HG03575 (cell line): ENCODE results near the gene ZNF609.
"Not testable (repeated sequence)": the region's sequence is repeated elsewhere in the genome, so short reads cannot be mapped to it uniquely, and the experiment has no call there.

Experiments
- ATAC-seq: cut with Tn5 transposase; IDR thresholded peaks from one replicate; pipeline ENCODE4 v1.9.1; 2021; ENCODE audit not compliant: unreplicated experiment, insufficient number of reproducible peaks, low FRiP score; ENCODE audit errors: extremely low read depth

Gene ZNF609

GRCh38 chr15:64568765-64569164 lies 108.4 kb downstream of the ZNF609 start:
- no peak for ATAC-seq

- peak; percentile 45 for ATAC-seq
Observed at GRCh38 chr15:64571857-64572291, 111.5 kb downstream of the ZNF609 start.

GRCh38 chr15:64572856-64573255 lies 112.5 kb downstream of the ZNF609 start:
- ATAC-seq, result no peak

GRCh38 chr15:64574301-64575017 lies 114.1 kb downstream of the ZNF609 start:
- no peak for ATAC-seq

GRCh38 chr15:64580696-64581407 lies 120.5 kb downstream of the ZNF609 start:
- ATAC-seq, result no peak

- no peak for ATAC-seq
Observed at GRCh38 chr15:64581408-64581761, 121.0 kb downstream of the ZNF609 start.

- ATAC-seq, result no peak
Observed at GRCh38 chr15:64582202-64582601, 121.8 kb downstream of the ZNF609 start.

- ATAC-seq, result no peak
Observed at GRCh38 chr15:64583519-64583918, 123.1 kb downstream of the ZNF609 start.

- no peak for ATAC-seq
Observed at GRCh38 chr15:64583983-64584382, 123.6 kb downstream of the ZNF609 start.

- ATAC-seq, result no peak
Observed at GRCh38 chr15:64586259-64586870, 126.0 kb downstream of the ZNF609 start.

GRCh38 chr15:64586984-64587383 lies 126.6 kb downstream of the ZNF609 start:
- no peak for ATAC-seq

GRCh38 chr15:64589435-64590084 lies 129.2 kb downstream of the ZNF609 start:
- no peak for ATAC-seq

- ATAC-seq, result not testable (repeated sequence)
Observed at GRCh38 chr15:64592845-64593244, 132.5 kb downstream of the ZNF609 start.

GRCh38 chr15:64596701-64597476 lies 136.5 kb downstream of the ZNF609 start:
- no peak for ATAC-seq

GRCh38 chr15:64597477-64597822 lies 137.1 kb downstream of the ZNF609 start:
- no peak for ATAC-seq

GRCh38 chr15:64599226-64599625 lies 138.8 kb downstream of the ZNF609 start:
- ATAC-seq, result no peak

GRCh38 chr15:64599716-64600115 lies 139.3 kb downstream of the ZNF609 start:
- no peak for ATAC-seq

- ATAC-seq, result no peak
Observed at GRCh38 chr15:64600794-64601193, 140.4 kb downstream of the ZNF609 start.

GRCh38 chr15:64604319-64604718 lies 143.9 kb downstream of the ZNF609 start:
- ATAC-seq, result no peak
